ENCODE data around the gene SLC66A1.

The SLC66A1 gene

GRCh38 chr1:19338323-19338762, 26.2 kb downstream of the SLC66A1 start:
- H3K27ac ChIP-seq (ENCODE audit: low read depth, low read length, poor library complexity, severe bottlenecking), result no peak overlapping the region
- no peaks in the 10 kb centered on the region for H4K20me1 ChIP-seq (ENCODE audit: insufficient read depth, low read length)
- H3K4me1 ChIP-seq (ENCODE audit: insufficient read depth, low read length, severe bottlenecking), result no peaks in the 10 kb centered on the region
- H3K9me3 ChIP-seq (ENCODE audit: low read length), result no peaks in the 10 kb centered on the region
- H2AFZ ChIP-seq (ENCODE audit: low read length), result no peak overlapping the region
- TF ChIP-seq CTCF (IDR thresholded peaks at IDR 0.05; ENCODE audit: low read length), result no peak
- TF ChIP-seq EZH2 (IDR thresholded peaks at IDR 0.05; ENCODE audit: borderline replicate concordance, low read length), result no peak
- H3K36me3 ChIP-seq (ENCODE audit: insufficient read depth, low read length), result peaks cover 4% of the 10 kb centered on the region; the same call in 1 of the 2 replicates
- no peak overlapping the region for H3K9ac ChIP-seq (ENCODE audit: low read length)
- no peaks in the 10 kb centered on the region for H3K27me3 ChIP-seq (ENCODE audit: insufficient read depth, low read length)
- no peaks in the 10 kb centered on the region for H3K79me2 ChIP-seq (ENCODE audit: insufficient read depth, low read length)
- H3K4me3 ChIP-seq (ENCODE audit: low read depth, low read length, poor library complexity, severe bottlenecking), result no peak overlapping the region
- H3K9me2 ChIP-seq (ENCODE audit: low read depth, low read length), result no peaks in the 10 kb centered on the region
- no peaks in the 10 kb centered on the region for H3F3A ChIP-seq (ENCODE audit: insufficient read depth, low read length)
- H3K4me2 ChIP-seq (ENCODE audit: low read length), result no peak overlapping the region

GRCh38 chr1:19339214-19339861, 27.2 kb downstream of the SLC66A1 start:
- Histone ChIP-seq H3K4me2 (ENCODE audit: low read length) (no peak overlapping the region), H3K36me3 (ENCODE audit: insufficient read depth, low read length) (peaks cover 4% of the 10 kb centered on the region; the same call in 1 of the 2 replicates), H3K9me3 (ENCODE audit: low read length) (no peaks in the 10 kb centered on the region), H4K20me1 (ENCODE audit: insufficient read depth, low read length) (no peaks in the 10 kb centered on the region), H3K27me3 (ENCODE audit: insufficient read depth, low read length) (no peaks in the 10 kb centered on the region), H3K9me2 (ENCODE audit: low read depth, low read length) (no peaks in the 10 kb centered on the region), H3K4me3 (ENCODE audit: low read depth, low read length, poor library complexity, severe bottlenecking) (no peak overlapping the region), H3K9ac (ENCODE audit: low read length) (no peak overlapping the region), H2AFZ (ENCODE audit: low read length) (no peak overlapping the region), H3K4me1 (ENCODE audit: insufficient read depth, low read length, severe bottlenecking) (no peaks in the 10 kb centered on the region), H3F3A (ENCODE audit: insufficient read depth, low read length) (no peaks in the 10 kb centered on the region), H3K27ac (ENCODE audit: low read depth, low read length, poor library complexity, severe bottlenecking) (no peak overlapping the region), H3K79me2 (ENCODE audit: insufficient read depth, low read length) (no peaks in the 10 kb centered on the region)
- TF ChIP-seq CTCF (IDR thresholded peaks at IDR 0.05; ENCODE audit: low read length) (no peak), EZH2 (IDR thresholded peaks at IDR 0.05; ENCODE audit: borderline replicate concordance, low read length) (no peak)

GRCh38 chr1:19340387-19340937, 28.3 kb downstream of the SLC66A1 start:
- Histone ChIP-seq H3K79me2 (ENCODE audit: insufficient read depth, low read length) (no peaks in the 10 kb centered on the region), H4K20me1 (ENCODE audit: insufficient read depth, low read length) (no peaks in the 10 kb centered on the region), H2AFZ (ENCODE audit: low read length) (no peak overlapping the region), H3K27me3 (ENCODE audit: insufficient read depth, low read length) (no peaks in the 10 kb centered on the region), H3K9me3 (ENCODE audit: low read length) (no peaks in the 10 kb centered on the region), H3K4me2 (ENCODE audit: low read length) (no peak overlapping the region), H3K27ac (ENCODE audit: low read depth, low read length, poor library complexity, severe bottlenecking) (no peak overlapping the region), H3K4me1 (ENCODE audit: insufficient read depth, low read length, severe bottlenecking) (no peaks in the 10 kb centered on the region), H3K36me3 (ENCODE audit: insufficient read depth, low read length) (peaks cover 4% of the 10 kb centered on the region; the same call in 1 of the 2 replicates), H3K9me2 (ENCODE audit: low read depth, low read length) (no peaks in the 10 kb centered on the region), H3K4me3 (ENCODE audit: low read depth, low read length, poor library complexity, severe bottlenecking) (no peak overlapping the region), H3F3A (ENCODE audit: insufficient read depth, low read length) (no peaks in the 10 kb centered on the region), H3K9ac (ENCODE audit: low read length) (no peak overlapping the region)
- no peak for TF ChIP-seq EZH2 (IDR thresholded peaks at IDR 0.05; ENCODE audit: borderline replicate concordance, low read length)

Measured in OCI-LY1 (cell line).